Measurements from ENCODE around the gene KHDC3L. TPM values are rescaled to one million over a fixed set of nuclear protein-coding genes. Genes with fewer than 3 reads are reported as not detected.

KHDC3L gene
- total and polyA plus RNA-seq, 8 donors: 0.13 to 0.23 (median 0.18) TPM; not detected in 5

GRCh38 chr6:73368675-73369074 lies 6.2 kb downstream of the KHDC3L start:
- H3K9me3 ChIP-seq: peaks cover 0 to 20% of the 10 kb centered on the region in 2 donors
- H3K4me1 ChIP-seq: no peaks in the 10 kb centered on the region
- no peak overlapping the region for H3K27ac ChIP-seq
- no peaks in the 10 kb centered on the region for H3K27me3 ChIP-seq
- intact Hi-C loops (cut with DNase I): no loop called here
- no peak for TF ChIP-seq CTCF (IDR thresholded peaks at IDR 0.05)
- no peaks in the 10 kb centered on the region for H3K36me3 ChIP-seq
- H3K4me3 ChIP-seq: no peak overlapping the region
- ATAC-seq (no peak), DNase-seq (no peak)

GRCh38 chr6:73369157-73369556 lies 6.7 kb downstream of the KHDC3L start:
- no peaks in the 10 kb centered on the region for H3K27me3 ChIP-seq
- H3K4me3 ChIP-seq: no peak overlapping the region
- no peak for TF ChIP-seq CTCF (IDR thresholded peaks at IDR 0.05)
- DNase-seq: no peak
- H3K27ac ChIP-seq: no peak overlapping the region
- ATAC-seq: no peak
- intact Hi-C loops (cut with DNase I): no loop called here
- no peaks in the 10 kb centered on the region for H3K36me3 ChIP-seq
- no peaks in the 10 kb centered on the region for H3K4me1 ChIP-seq
- peaks cover 0 to 20% of the 10 kb centered on the region in 2 donors for H3K9me3 ChIP-seq

- no peak for TF ChIP-seq CTCF (IDR thresholded peaks at IDR 0.05)
- intact Hi-C loops (cut with DNase I): no loop called here
- DNase-seq (peak in 1 of 4 donors; percentile 81), ATAC-seq (no peak)
- H3K36me3 ChIP-seq: no peaks in the 10 kb centered on the region
- no peak within 1 kb of the TSS for H3K27ac ChIP-seq
- peaks cover 0 to 20% of the 10 kb centered on the region in 2 donors for H3K9me3 ChIP-seq
- H3K4me1 ChIP-seq: no peaks in the 10 kb centered on the region
- no peaks in the 10 kb centered on the region for H3K27me3 ChIP-seq
- no peak within 1 kb of the TSS for H3K4me3 ChIP-seq
These were observed 7.1 kb downstream of the KHDC3L start, which contains the start of gene OOEP for GRCh38 chr6:73369563-73369962. TSS of gene OOEP (minus strand) at chr6:73369897. CDS start at chr6:73369792, 105 bp downstream.

- ATAC-seq (no peak), DNase-seq (no peak)
- H3K36me3 ChIP-seq: no peaks in the 10 kb centered on the region
- H3K9me3 ChIP-seq: peaks cover 0 to 20% of the 10 kb centered on the region in 2 donors
- no peak overlapping the region for H3K4me3 ChIP-seq
- no peak for TF ChIP-seq CTCF (IDR thresholded peaks at IDR 0.05)
- H3K27me3 ChIP-seq: no peaks in the 10 kb centered on the region
- H3K27ac ChIP-seq: no peak overlapping the region
- no peaks in the 10 kb centered on the region for H3K4me1 ChIP-seq
- intact Hi-C loops (cut with DNase I): no loop called here
These were observed 9.5 kb downstream of the KHDC3L start for GRCh38 chr6:73371984-73372383.

- DNase-seq: no peak
- Histone ChIP-seq H3K4me1 (no peaks in the 10 kb centered on the region), H3K4me3 (no peak overlapping the region), H3K9me3 (peaks cover 0 to 20% of the 10 kb centered on the region in 2 donors), H3K27me3 (no peaks in the 10 kb centered on the region), H3K36me3 (no peaks in the 10 kb centered on the region), H3K27ac (no peak overlapping the region)
- TF ChIP-seq CTCF (IDR thresholded peaks at IDR 0.05): no peak
- intact Hi-C loops (cut with DNase I): no loop called here
- no peak for ATAC-seq
These were observed 10.1 kb downstream of the KHDC3L start for GRCh38 chr6:73372516-73372915.

Data from left lung (tissue), 10 donors.